GM19397 (cell line): Measurements from ENCODE around the gene RLBP1.

Experiments
- ATAC-seq: cut with Tn5 transposase; IDR thresholded peaks from one replicate; pipeline ENCODE4 v1.9.1; 2021; ENCODE audit warnings: mild to moderate bottlenecking, moderate library complexity; ENCODE audit not compliant: unreplicated experiment

The RLBP1 gene

GRCh38 chr15:89179966-89180875 lies 41.2 kb downstream of the RLBP1 start:
- no peak for ATAC-seq

- no peak for ATAC-seq
Measured at GRCh38 chr15:89178307-89178977, 42.9 kb downstream of the RLBP1 start.

- no peak for ATAC-seq
Measured at GRCh38 chr15:89177633-89178306, 43.6 kb downstream of the RLBP1 start.

GRCh38 chr15:89177116-89177515 lies 44.3 kb downstream of the RLBP1 start:
- no peak for ATAC-seq

- no peak for ATAC-seq
Measured at GRCh38 chr15:89175617-89176191, 45.7 kb downstream of the RLBP1 start.

GRCh38 chr15:89174476-89174875 lies 46.9 kb downstream of the RLBP1 start:
- no peak for ATAC-seq

GRCh38 chr15:89172921-89173320 lies 48.5 kb downstream of the RLBP1 start:
- no peak for ATAC-seq

- no peak for ATAC-seq
Measured at GRCh38 chr15:89171136-89172072, 50.0 kb downstream of the RLBP1 start.

GRCh38 chr15:89170364-89170763 lies 51.0 kb downstream of the RLBP1 start:
- no peak for ATAC-seq

GRCh38 chr15:89168316-89168833 lies 53.0 kb downstream of the RLBP1 start:
- no peak for ATAC-seq

GRCh38 chr15:89167267-89168176 lies 53.9 kb downstream of the RLBP1 start:
- ATAC-seq: peak; percentile 59

GRCh38 chr15:89165677-89166076 lies 55.7 kb downstream of the RLBP1 start:
- ATAC-seq: no peak

- ATAC-seq: no peak
Measured at GRCh38 chr15:89164712-89165211, 56.6 kb downstream of the RLBP1 start.

- no peak for ATAC-seq
Measured at GRCh38 chr15:89163271-89164055, 57.9 kb downstream of the RLBP1 start.

GRCh38 chr15:89161666-89162065 lies 59.7 kb downstream of the RLBP1 start:
- ATAC-seq: no peak
